BLaER1 treated with 17β-estradiol and CSF1 and Interleukin-3, amounts not matched to agents 10 nM and 100 nM (cell line): ENCODE results near the gene ACOT11.

Experiments used
- H3K27ac ChIP-seq, 11 experiments: shearing (Covaris generic); formaldehyde crosslinking; 2 replicates each; pipeline ENCODE4 v1.8.1; 2022
- H3K27me3 ChIP-seq, 11 experiments: shearing (Covaris generic); formaldehyde crosslinking; 2 replicates each; pipeline ENCODE4 v1.8.1; 2022
- H3K36me3 ChIP-seq, 11 experiments: shearing (Covaris generic); formaldehyde crosslinking; 2 replicates each; pipeline ENCODE4 v1.8.1; 2022
- H3K4me1 ChIP-seq, 10 experiments: shearing (Covaris generic); formaldehyde crosslinking; 2 replicates each; pipeline ENCODE4 v1.8.1; 2022
- H3K4me2 ChIP-seq, 11 experiments: shearing (Covaris generic); formaldehyde crosslinking; 2 replicates each; pipeline ENCODE4 v1.8.1; 2022
- H3K4me3 ChIP-seq, 10 experiments: shearing (Covaris generic); formaldehyde crosslinking; 2 replicates each; pipeline ENCODE4 v1.8.1; 2022
- H3K9ac ChIP-seq, 11 experiments: shearing (Covaris generic); formaldehyde crosslinking; 2 replicates each; pipeline ENCODE4 v1.8.1; 2022
- H3K9me3 ChIP-seq, 11 experiments: shearing (Covaris generic); formaldehyde crosslinking; replicated peaks in 1 of 11; 2 replicates each; pipeline ENCODE4 v1.8.1; 2022
- H4K20me1 ChIP-seq, 11 experiments: shearing (Covaris generic); formaldehyde crosslinking; 2 replicates each; pipeline ENCODE4 v1.8.1; 2022
- Cebpa-rat ChIP-seq, 11 experiments: shearing (Covaris generic); IDR thresholded peaks; 2 replicates each; pipeline ENCODE4 v1.8.1; 2022

The ACOT11 gene

DNA sequence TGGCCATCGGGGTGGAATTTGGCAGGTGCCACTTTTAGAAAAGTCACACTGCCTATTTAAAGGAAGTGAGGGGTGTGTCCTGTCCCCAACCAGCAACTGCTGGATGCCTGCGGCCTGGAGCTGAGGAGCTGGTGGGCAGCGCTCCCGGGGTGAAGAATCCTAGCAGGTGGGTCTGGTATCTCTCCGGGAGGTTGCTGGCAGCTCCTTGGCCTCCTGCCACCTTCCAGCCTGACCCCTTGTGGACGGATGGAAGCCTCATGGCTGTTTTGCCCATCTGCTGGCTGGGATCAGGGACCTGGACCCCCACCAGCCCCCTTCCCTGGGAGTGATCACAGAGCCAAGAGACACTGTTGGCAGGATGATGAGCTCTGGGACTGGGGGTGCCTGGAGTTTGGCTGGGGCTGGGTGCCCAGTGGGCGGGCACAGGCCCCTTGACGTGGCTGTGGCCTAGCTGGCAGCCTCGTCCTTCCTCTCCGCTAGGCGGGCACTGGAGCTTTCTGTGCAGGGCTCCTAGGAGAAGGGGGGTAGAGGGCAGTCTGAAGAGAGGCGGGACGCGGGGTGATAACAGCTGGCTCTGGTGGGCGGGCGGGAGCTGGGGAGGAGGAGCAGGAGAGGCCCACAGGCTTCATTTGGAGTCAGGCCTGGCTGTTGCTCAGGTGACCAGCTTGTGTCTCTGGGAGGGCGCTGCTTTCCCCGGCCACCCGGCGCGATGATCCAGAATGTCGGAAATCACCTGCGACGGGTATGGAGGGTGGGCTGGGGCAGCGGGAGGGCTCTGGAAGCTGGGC is at the start of gene ACOT11:
Gene ACOT11 (plus strand): TSS at position 628 of the 788 bp plus-strand sequence. CDS start 82 bp downstream, at position 710.
- peak within 1 kb of the TSS in 8 of 11 experiments; percentile 9 to 55 (median 38); a peak in 9 of 22 replicates for H3K27ac ChIP-seq
- peak within 1 kb of the TSS in 9 of 11 experiments; percentile 4 to 59 (median 50); a peak in 12 of 22 replicates for H3K9ac ChIP-seq
- TF ChIP-seq Cebpa-rat (IDR thresholded peaks at IDR 0.05): no peak
- H3K4me3 ChIP-seq: no peak within 1 kb of the TSS; a peak in 1 of 20 replicates
- peaks cover 19 to 62% (median 39%) of the 10 kb centered on the region in 10 experiments for H3K4me1 ChIP-seq
- H3K9me3 ChIP-seq: no peaks in the 10 kb centered on the region
- peak within 1 kb of the TSS; percentile 58 to 97 (median 74) for H3K4me2 ChIP-seq
- H4K20me1 ChIP-seq: peaks cover 0 to 4% (median 0%) of the 10 kb centered on the region in 11 experiments; a peak in 2 of 22 replicates
- no peaks in the 10 kb centered on the region for H3K27me3 ChIP-seq
- peaks cover 0 to 5% (median 0%) of the 10 kb centered on the region in 11 experiments; a peak in 3 of 22 replicates for H3K36me3 ChIP-seq

GRCh38 chr1:54498383-54499096 is 49.5 kb upstream of the ACOT11 start:
- H3K4me1 ChIP-seq: peaks cover 0 to 20% (median 16%) of the 10 kb centered on the region in 10 experiments; a peak in 16 of 20 replicates
- H3K27ac ChIP-seq: no peak overlapping the region
- H3K36me3 ChIP-seq: peaks cover 0 to 10% (median 0%) of the 10 kb centered on the region in 11 experiments; a peak in 3 of 22 replicates
- H3K9ac ChIP-seq: no peak overlapping the region
- H3K9me3 ChIP-seq: peaks cover 37 to 62% (median 51%) of the 10 kb centered on the region in 11 experiments
- peaks cover 0 to 19% (median 12%) of the 10 kb centered on the region in 11 experiments; a peak in 15 of 22 replicates for H3K27me3 ChIP-seq
- no peak overlapping the region for H3K4me2 ChIP-seq
- H4K20me1 ChIP-seq: no peaks in the 10 kb centered on the region
- peak overlapping the region in 8 of 10 experiments; percentile 7 to 45 (median 26); a peak in 10 of 20 replicates for H3K4me3 ChIP-seq
- no peak for TF ChIP-seq Cebpa-rat (IDR thresholded peaks at IDR 0.05)

- Histone ChIP-seq H3K4me3 (peak overlapping the region in 4 of 10 experiments; percentile 7 to 45 (median 19); a peak in 5 of 20 replicates), H3K27ac (no peak overlapping the region), H3K9me3 (peaks cover 37 to 62% (median 51%) of the 10 kb centered on the region in 11 experiments), H4K20me1 (no peaks in the 10 kb centered on the region), H3K36me3 (peaks cover 0 to 10% (median 0%) of the 10 kb centered on the region in 11 experiments; a peak in 3 of 22 replicates), H3K4me2 (peak overlapping the region in 3 of 11 experiments; percentile 48 to 52 (median 48); a peak in 2 of 22 replicates), H3K27me3 (peaks cover 0 to 19% (median 12%) of the 10 kb centered on the region in 11 experiments; a peak in 15 of 22 replicates), H3K4me1 (peaks cover 0 to 15% (median 11%) of the 10 kb centered on the region in 10 experiments; a peak in 13 of 20 replicates), H3K9ac (no peak overlapping the region)
- TF ChIP-seq Cebpa-rat (IDR thresholded peaks at IDR 0.05): no peak
These were observed 49.0 kb upstream of the ACOT11 start for GRCh38 chr1:54499097-54499359.

GRCh38 chr1:54499360-54500106 is 48.5 kb upstream of the ACOT11 start:
- peaks cover 0 to 14% (median 10%) of the 10 kb centered on the region in 10 experiments; a peak in 9 of 20 replicates for H3K4me1 ChIP-seq
- H3K36me3 ChIP-seq: peaks cover 0 to 10% (median 0%) of the 10 kb centered on the region in 11 experiments; a peak in 3 of 22 replicates
- H3K9ac ChIP-seq: 0 out of 22 replicates have a peak overlapping the region, but pooled peaks of 1 of the 11 experiments have one; percentile 9
- peak overlapping the region in 6 of 10 experiments; percentile 11 to 49 (median 38); a peak in 8 of 20 replicates for H3K4me3 ChIP-seq
- H3K27me3 ChIP-seq: peaks cover 0 to 19% (median 12%) of the 10 kb centered on the region in 11 experiments; a peak in 15 of 22 replicates
- H3K9me3 ChIP-seq: peaks cover 37 to 61% (median 51%) of the 10 kb centered on the region in 11 experiments
- H3K27ac ChIP-seq: no peak overlapping the region
- TF ChIP-seq Cebpa-rat (IDR thresholded peaks at IDR 0.05): no peak
- no peaks in the 10 kb centered on the region for H4K20me1 ChIP-seq
- peak overlapping the region in 9 of 11 experiments; percentile 26 to 62 (median 44); a peak in 16 of 22 replicates for H3K4me2 ChIP-seq

- TF ChIP-seq Cebpa-rat (IDR thresholded peaks at IDR 0.05): no peak
- peaks cover 0 to 19% (median 12%) of the 10 kb centered on the region in 11 experiments; a peak in 15 of 22 replicates for H3K27me3 ChIP-seq
- peak overlapping the region in 5 of 11 experiments; percentile 42 to 62 (median 48); a peak in 4 of 22 replicates for H3K4me2 ChIP-seq
- H3K27ac ChIP-seq: no peak overlapping the region
- no peaks in the 10 kb centered on the region for H4K20me1 ChIP-seq
- peaks cover 37 to 56% (median 50%) of the 10 kb centered on the region in 11 experiments for H3K9me3 ChIP-seq
- H3K36me3 ChIP-seq: peaks cover 0 to 10% (median 0%) of the 10 kb centered on the region in 11 experiments; a peak in 3 of 22 replicates
- H3K9ac ChIP-seq: no peak overlapping the region
- peak overlapping the region in 2 of 10 experiments; percentile 48 to 49; a peak in 1 of 20 replicates for H3K4me3 ChIP-seq
- H3K4me1 ChIP-seq: peaks cover 0 to 14% (median 10%) of the 10 kb centered on the region in 10 experiments; a peak in 9 of 20 replicates
These were observed 48.0 kb upstream of the ACOT11 start for GRCh38 chr1:54500107-54500431.

DNA sequence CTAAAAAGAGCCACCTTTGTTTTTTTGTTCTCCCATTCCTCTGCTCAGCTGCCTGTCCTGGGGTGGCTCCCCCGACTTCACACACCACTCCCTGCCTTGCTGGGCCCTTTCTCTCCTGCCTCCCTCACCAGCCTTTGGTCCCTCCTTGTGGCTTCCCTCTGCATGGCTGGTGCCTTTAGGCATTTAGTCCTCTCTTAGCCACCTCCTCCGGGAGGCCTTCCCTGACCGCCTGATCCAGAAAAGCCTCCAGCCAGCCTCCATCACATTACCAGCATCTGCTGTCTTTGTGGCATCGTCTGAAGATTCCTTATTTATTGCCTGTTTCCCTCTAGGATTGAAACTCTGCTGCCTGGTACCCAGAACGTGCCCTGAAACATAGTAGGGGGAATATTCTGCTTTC is 46.2 kb upstream of the ACOT11 start:
- Histone ChIP-seq H3K4me1 (peaks cover 0 to 19% (median 10%) of the 10 kb centered on the region in 10 experiments; a peak in 13 of 20 replicates), H3K9ac (no peak overlapping the region), H3K27ac (no peak overlapping the region), H3K27me3 (peaks cover 0 to 19% (median 12%) of the 10 kb centered on the region in 11 experiments; a peak in 15 of 22 replicates), H4K20me1 (no peaks in the 10 kb centered on the region), H3K4me2 (peak overlapping the region in 3 of 11 experiments; percentile 2 to 9 (median 7); a peak in 2 of 22 replicates), H3K9me3 (peaks cover 25 to 38% (median 35%) of the 10 kb centered on the region in 11 experiments), H3K36me3 (peaks cover 0 to 10% (median 0%) of the 10 kb centered on the region in 11 experiments; a peak in 3 of 22 replicates), H3K4me3 (no peak overlapping the region)
- no peak for TF ChIP-seq Cebpa-rat (IDR thresholded peaks at IDR 0.05)

- no peaks in the 10 kb centered on the region for H4K20me1 ChIP-seq
- peaks cover 20 to 33% (median 30%) of the 10 kb centered on the region in 11 experiments for H3K9me3 ChIP-seq
- H3K27me3 ChIP-seq: peaks cover 0 to 19% (median 12%) of the 10 kb centered on the region in 11 experiments; a peak in 15 of 22 replicates
- no peak overlapping the region for H3K9ac ChIP-seq
- H3K27ac ChIP-seq: no peak overlapping the region
- no peak overlapping the region for H3K4me3 ChIP-seq
- peaks cover 0 to 20% (median 9%) of the 10 kb centered on the region in 10 experiments; a peak in 11 of 20 replicates for H3K4me1 ChIP-seq
- no peak for TF ChIP-seq Cebpa-rat (IDR thresholded peaks at IDR 0.05)
- H3K36me3 ChIP-seq: peaks cover 0 to 10% (median 0%) of the 10 kb centered on the region in 11 experiments; a peak in 3 of 22 replicates
- peak overlapping the region in 4 of 11 experiments; percentile 2 to 9 (median 6); a peak in 2 of 22 replicates for H3K4me2 ChIP-seq
These were observed 45.7 kb upstream of the ACOT11 start for GRCh38 chr1:54502342-54502741.
